Stimulated activated CD8-positive, alpha-beta memory T cell treated with anti-CD3 and anti-CD28 coated beads, Interleukin-12 subunit alpha, Interleukin-12 subunit beta, amount 100 ng/mL, for 24 hours (primary cell): ENCODE data around the gene HDAC7.
"Not testable (repeated sequence)": the region's sequence is repeated elsewhere in the genome, so short reads cannot be mapped to it uniquely, and the experiment has no call there.

Experiments
- DNase-seq: peaks from one replicate; pipeline ENCODE4 v3.0.0-alpha.2; 2020; ENCODE audit errors: extremely low read depth

The HDAC7 gene

DNA sequence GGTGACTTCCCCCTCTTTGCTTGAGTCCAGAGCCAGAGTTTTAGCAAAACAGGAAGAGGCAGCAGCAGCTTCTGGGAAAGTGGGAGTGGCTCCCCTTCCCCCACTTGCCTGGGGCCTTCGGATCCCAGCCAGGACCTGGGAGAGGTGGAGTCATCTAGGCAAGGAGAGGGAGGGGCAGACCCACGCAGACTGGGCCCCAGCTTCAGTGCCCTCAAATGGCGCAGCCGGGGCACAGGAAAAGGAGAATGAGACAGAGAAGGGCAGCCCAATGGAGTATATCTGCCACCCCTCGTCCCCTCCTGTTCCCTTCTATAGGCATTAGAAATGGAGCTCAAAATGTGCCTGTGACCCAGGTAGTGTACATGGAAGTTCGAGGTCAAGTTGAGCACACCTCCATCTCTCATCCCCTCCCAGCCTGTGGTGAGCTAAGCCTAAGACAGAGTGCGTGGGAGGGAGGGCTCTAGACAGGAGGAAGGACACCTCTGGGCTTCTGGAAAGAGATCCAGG lies 9.3 kb upstream of the HDAC7 start:
- no peak for DNase-seq

DNA sequence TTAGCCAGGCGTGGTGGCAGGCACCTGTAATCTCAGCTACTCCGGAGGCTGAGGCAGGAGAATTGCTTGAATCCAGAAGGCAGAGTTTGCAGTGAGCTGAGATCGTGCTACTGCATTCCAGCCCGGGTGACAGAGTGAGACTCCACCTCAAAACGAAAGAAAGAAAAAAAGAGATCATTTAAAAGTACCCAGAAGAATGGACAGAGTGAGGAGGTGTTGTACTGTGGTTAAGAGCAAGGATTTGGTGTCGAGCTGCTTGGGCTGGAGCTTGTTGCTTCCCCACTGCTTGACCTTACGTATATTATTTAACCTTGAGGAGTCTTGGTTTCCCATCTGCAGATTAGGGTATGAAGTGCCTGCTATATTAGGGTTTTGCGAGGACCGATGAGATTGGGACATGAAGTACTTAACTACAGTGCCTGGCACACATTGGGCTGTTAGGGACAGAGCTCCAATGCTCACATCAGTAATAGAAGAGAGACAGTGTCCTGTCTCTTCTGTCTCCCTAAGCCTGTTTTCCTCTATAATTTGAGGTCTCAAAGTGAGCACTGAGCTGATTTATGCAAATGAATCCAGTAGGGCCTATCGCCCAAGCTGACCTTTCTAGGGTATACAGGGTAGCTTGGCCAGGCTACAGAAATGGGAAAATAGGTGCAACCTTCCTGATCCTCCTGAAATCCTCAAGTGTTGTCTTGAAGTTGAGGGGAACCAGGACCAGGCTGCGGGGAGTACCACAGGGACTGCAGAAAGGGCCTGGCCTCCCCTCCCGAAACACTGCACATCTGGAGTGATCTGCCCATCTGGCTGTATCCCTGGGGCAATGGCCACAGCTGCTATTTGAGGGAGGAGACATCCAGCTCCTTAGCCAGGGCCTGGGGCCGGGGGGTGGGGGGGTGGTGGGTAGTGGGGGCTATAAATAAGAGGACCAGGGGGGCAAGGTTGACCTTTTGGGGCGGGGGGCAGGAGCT lies 8.6 kb upstream of the HDAC7 start:
- no peak for DNase-seq

- DNase-seq = no peak
Observed at GRCh38 chr12:47825173-47825639, 5.5 kb upstream of the HDAC7 start.

DNA sequence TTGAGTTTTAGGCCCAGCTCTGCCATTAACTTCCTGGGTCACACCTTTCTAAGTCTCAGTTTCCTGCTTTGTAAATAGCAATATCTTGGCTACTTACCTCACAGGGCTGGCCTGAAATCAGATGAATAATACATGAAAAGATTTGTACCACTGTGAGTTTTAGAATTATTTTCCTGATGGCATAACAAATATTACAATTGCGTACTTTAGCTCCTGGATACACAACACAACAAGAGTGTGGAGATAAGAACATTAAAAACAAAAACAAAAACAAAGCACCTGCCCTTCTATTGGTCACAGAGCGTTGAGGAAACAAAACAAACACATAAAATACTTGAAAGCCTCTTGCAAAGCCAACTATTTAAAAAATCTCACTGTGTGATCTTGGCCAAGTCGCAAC lies 4.9 kb upstream of the HDAC7 start:
- no peak for DNase-seq

- DNase-seq = no peak
Observed at GRCh38 chr12:47824198-47824597, 4.5 kb upstream of the HDAC7 start.

DNA sequence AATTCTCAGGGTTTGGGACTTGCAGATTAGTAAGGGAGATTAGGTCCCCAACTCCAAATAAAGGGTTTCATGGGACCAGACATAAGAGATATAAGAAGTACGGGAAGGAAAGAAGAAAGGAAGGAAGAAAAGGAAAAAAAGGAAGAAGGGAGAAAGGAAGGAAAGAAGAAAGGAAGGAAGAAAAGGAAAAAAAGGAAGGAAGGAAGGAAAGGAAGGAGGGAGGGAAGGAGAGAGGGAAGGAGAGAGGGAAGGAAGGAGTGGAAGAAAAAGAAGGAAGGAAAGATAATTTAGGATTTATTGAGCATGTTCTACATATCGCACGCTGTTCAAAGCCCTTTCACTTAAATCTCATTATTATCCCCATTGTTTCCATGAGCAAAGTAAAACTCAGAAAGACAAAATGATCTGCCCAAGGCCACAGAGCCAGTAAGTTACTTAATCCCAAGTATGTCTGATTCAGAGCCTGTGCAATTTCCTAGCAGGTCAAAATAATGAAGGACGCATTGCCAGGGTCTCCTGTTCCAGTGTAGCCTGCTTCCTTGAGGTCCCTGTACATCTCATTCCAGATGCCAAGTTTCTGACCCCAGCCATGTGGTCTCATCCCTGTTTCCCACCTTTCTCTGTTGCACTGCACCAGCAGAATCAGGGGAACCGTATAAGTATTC lies 3.9 kb upstream of the HDAC7 start:
- no peak for DNase-seq

DNA sequence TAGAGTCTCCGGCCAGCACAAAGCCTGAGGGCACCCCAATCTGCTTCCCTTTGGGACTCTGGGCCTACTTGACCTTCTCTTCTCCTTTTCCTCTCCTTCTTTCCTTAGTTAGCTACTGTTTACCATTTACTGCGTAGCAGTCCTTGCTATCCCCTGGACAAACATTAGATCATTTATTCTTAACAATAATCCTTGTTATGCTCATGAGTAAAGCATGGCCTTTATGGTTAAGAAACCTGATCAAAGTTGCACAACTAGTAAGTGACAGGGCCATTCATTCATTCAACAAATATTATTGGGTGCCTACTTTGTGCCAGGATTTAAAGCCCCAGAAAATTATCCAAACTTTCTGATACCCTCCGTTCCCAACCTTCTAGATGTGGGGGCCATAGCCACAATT lies 3.2 kb upstream of the HDAC7 start:
- no peak for DNase-seq

DNA sequence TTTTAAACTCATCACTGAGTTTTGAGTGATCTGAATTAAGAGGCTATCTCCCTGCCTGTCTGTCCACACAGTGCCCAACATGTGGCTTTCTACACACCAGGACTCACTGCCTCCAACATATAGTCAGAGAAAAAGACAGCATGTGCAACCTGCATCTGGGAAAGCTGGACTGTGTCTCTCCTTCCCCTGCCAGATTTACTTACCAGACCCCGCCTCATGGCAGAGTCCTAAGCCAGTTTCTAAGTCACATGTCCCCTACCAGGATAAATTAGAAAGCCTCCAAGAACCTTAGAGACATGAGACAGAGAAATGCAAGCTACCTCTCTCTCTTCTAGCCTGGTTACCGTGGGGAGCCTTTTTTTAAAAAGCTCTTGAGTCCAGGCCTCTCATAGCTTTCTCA lies 2.7 kb upstream of the HDAC7 start:
- no peak for DNase-seq

DNA sequence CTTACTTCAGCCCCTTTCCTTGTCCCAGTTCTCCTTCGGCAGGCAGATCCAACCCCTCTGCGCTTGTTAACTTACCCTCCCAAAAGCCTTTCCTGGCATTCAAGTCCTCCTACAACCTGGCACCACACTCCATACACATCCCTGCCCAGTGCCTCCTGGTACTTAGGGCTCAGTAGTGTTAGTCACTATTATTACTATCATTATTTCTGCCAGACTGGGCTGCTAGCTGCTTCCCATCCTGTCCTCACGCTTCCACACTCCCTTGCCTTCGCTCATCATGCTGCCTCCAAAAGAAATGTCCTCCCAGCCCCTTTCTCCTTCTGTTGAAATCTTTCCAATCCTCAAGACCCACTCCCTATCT lies 1.6 kb upstream of the HDAC7 start:
- DNase-seq = no peak

DNA sequence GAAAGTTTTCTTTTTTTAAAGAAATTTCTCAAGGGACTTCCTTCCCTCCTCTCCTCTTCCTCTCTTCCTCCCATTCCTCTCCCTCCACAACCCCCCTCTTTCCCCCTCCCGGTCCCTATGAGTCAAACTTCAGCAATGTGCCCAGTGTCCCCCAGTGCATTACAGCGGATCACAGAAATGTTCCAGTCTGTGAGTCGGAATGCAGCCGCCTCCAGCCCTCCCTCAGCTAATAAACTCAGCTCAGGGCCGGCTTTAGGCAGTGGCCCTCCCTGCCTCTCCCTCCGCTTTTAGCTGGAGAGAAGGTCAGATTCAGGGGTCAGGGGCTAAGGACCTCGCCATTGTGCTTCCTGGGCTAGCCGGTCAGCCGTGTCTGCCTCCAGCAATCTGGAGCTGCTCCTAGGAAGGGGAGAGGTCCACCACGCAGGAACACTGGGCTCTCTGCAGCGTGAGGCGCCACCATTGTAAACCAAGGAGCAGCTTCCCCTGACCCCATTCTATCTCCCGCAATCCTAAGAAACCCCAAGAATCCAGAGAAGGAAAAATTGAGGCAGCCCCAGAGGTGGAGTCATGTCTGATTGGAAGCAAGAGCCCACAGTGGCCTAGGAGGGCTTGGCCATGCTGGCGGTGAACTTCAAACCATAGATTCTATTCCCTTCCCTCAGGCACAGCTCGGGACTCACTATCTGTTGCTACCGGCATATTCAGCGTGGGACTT lies 1.1 kb upstream of the HDAC7 start:
- no peak for DNase-seq

- DNase-seq = no peak
Observed at GRCh38 chr12:47819138-47819895, 386 bp downstream of the HDAC7 start.

DNA sequence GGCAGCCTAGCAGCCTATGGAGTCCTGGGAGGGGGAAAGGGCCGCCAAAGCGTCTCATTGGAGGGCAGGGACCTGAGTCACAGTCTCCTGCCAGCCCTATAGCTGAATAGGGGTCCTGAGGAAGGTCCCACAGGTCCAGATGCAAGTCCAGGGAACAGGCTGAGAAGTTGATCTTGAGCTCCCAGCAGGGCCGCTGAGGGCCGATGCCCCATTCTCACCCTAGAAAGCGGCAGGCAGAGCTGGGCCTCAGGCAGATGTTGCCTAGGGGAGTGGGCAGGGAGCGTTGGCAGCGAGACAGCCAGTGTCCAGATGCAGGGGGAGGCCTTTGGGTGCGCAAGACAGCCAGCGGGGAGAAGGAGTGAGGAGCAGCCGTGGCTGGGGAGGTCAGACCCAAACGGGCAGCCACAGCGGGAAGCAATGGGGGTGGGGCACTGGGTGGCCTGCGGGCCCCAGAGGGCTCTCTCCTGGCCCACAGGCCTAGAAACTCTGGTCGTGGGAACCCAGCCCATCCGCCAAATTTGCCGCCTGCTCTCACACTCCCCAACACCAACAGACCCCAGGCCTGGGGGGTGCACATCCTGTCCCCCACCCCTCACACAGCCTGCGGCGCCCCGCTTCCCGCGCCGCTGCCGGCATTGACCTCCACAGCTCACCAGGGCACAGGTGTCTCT lies 1.1 kb downstream of the HDAC7 start:
- no peak for DNase-seq

- DNase-seq = no peak
Observed at GRCh38 chr12:47818007-47818376, 1.7 kb downstream of the HDAC7 start.

- no peak for DNase-seq
Observed at GRCh38 chr12:47817272-47818006, 2.3 kb downstream of the HDAC7 start.

GRCh38 chr12:47816403-47817271 lies 3.1 kb downstream of the HDAC7 start:
- DNase-seq = no peak

DNA sequence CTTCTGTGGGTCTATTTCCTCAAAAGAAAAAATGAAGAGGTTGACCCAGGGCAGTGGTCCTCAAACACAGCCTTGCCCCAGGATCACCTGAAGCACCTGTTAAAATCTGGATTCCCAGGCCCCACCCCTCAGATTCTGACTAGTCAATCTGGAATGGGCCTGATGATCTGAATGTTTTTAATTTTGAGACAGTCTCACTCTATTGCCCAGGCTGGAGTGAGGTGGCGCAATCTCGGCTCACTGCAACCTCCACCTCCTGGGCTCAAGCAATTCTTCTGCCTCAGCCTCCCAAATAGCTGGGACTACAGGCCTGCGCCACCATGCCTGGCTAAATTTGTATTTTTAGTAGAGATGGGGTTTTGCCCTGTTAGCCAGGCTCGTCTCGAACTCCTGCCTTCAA lies 4.3 kb downstream of the HDAC7 start:
- DNase-seq = not testable (repeated sequence)

- DNase-seq = no peak
Observed at GRCh38 chr12:47814539-47815170, 5.0 kb downstream of the HDAC7 start.

- no peak for DNase-seq
Observed at GRCh38 chr12:47813511-47814196, 6.0 kb downstream of the HDAC7 start.
